HepG2 (cell line): ENCODE results near the gene CDK10. TPM values are rescaled to one million over a fixed set of nuclear protein-coding genes. Genes with fewer than 3 reads are reported as not detected.

Source experiments
- ARID4A ChIP-seq: sonication (generic); formaldehyde crosslinking; IDR thresholded peaks from 2 replicates; pipeline ENCODE4 v1.5.0; 2020; ENCODE audit warnings: mild to moderate bottlenecking, missing genetic modification reagents, borderline replicate concordance
- ATF7 ChIP-seq, 2 experiments: fragments of 450-650 bp in 1 of 2; sonication (generic) in 1 of 2; formaldehyde crosslinking in 1 of 2; IDR thresholded peaks; 2 replicates each; pipeline versions ENCODE4 v1.4.0 to v1.6.1; 2016 to 2020; ENCODE audit warnings: antibody characterized with exemption in 1 of 2, mild to moderate bottlenecking in 1 of 2, missing genetic modification reagents in 1 of 2
- BCL3 ChIP-seq: sonication (generic); formaldehyde crosslinking; IDR thresholded peaks from 2 replicates; pipeline ENCODE4 v1.5.1; 2020; ENCODE audit warnings: mild to moderate bottlenecking, missing genetic modification reagents, moderate library complexity
- CBX2 ChIP-seq, 2 experiments: fragments of 200-600 bp in 1 of 2; sonication (generic); formaldehyde crosslinking in 1 of 2; IDR thresholded peaks; 2 replicates each; pipeline versions ENCODE4 v1.7.0 to v1.8.1; 2018 to 2022; ENCODE audit warnings: low read depth in 2 of 2, low read length in 1 of 2, mild to moderate bottlenecking in 1 of 2, missing genetic modification reagents in 1 of 2
- GFI1 ChIP-seq: sonication (generic); formaldehyde crosslinking; IDR thresholded peaks from 2 replicates; pipeline ENCODE4 v1.5.0; 2020; ENCODE audit warnings: missing genetic modification reagents, mild to moderate bottlenecking, borderline replicate concordance
- HOXA3 ChIP-seq: sonication (generic); formaldehyde crosslinking; IDR thresholded peaks from 2 replicates; pipeline ENCODE4 v1.5.0; 2020; ENCODE audit warnings: missing genetic modification reagents
- MAX ChIP-seq: IDR thresholded peaks from 2 replicates; pipeline ENCODE4 v1.6.1; 2012; ENCODE audit warnings: inconsistent platforms
- MYC ChIP-seq: sonication (generic); formaldehyde crosslinking; IDR thresholded peaks from 2 replicates; pipeline ENCODE4 v1.9.0; 2021; ENCODE audit warnings: missing genetic modification reagents, borderline replicate concordance
- PRDM15 ChIP-seq: sonication (generic); formaldehyde crosslinking; IDR thresholded peaks from 2 replicates; pipeline ENCODE4 v1.4.0; 2020; ENCODE audit warnings: missing genetic modification reagents
- RBM39 ChIP-seq: fragments of 200-400 bp; formaldehyde crosslinking; IDR thresholded peaks from one replicate; pipeline ENCODE4 v1.6.1; 2018; ENCODE audit warnings: antibody characterized with exemption, mild to moderate bottlenecking, low read depth, low read length; ENCODE audit not compliant: poor library complexity, severe bottlenecking
- RFX1 ChIP-seq: fragments of 450-650 bp; IDR thresholded peaks from 2 replicates; pipeline ENCODE4 v1.6.1; 2017
- SOX6 ChIP-seq, 2 experiments: fragments of 450-650 bp in 1 of 2; sonication (generic) in 1 of 2; formaldehyde crosslinking in 1 of 2; IDR thresholded peaks; 2 replicates each; pipeline versions ENCODE4 v1.4.0 to v1.6.1; 2017 to 2020; ENCODE audit warnings: antibody characterized with exemption in 1 of 2, mild to moderate bottlenecking in 1 of 2, missing genetic modification reagents in 1 of 2
- YEATS4 ChIP-seq: sonication (generic); formaldehyde crosslinking; IDR thresholded peaks from 2 replicates; pipeline ENCODE4 v1.4.0; 2020; ENCODE audit warnings: missing genetic modification reagents, borderline replicate concordance
- ZFP37 ChIP-seq: sonication (generic); formaldehyde crosslinking; IDR thresholded peaks from 2 replicates; pipeline ENCODE4 v1.4.0; 2020; ENCODE audit warnings: missing genetic modification reagents, borderline replicate concordance
- ZNF17 ChIP-seq: sonication (generic); formaldehyde crosslinking; IDR thresholded peaks from 2 replicates; pipeline ENCODE4 v1.5.0; 2020; ENCODE audit warnings: mild to moderate bottlenecking, missing genetic modification reagents
- ZNF333 ChIP-seq: sonication (generic); formaldehyde crosslinking; IDR thresholded peaks from 2 replicates; pipeline ENCODE4 v1.4.0; 2020; ENCODE audit warnings: mild to moderate bottlenecking, missing genetic modification reagents, borderline replicate concordance
- ZNF337 ChIP-seq: sonication (generic); formaldehyde crosslinking; IDR thresholded peaks from 2 replicates; pipeline ENCODE4 v1.5.1; 2020; ENCODE audit warnings: missing genetic modification reagents, low read depth, mild to moderate bottlenecking, borderline replicate concordance
- ZNF563 ChIP-seq: sonication (generic); formaldehyde crosslinking; IDR thresholded peaks from 2 replicates; pipeline ENCODE4 v1.8.0; 2022; ENCODE audit warnings: mild to moderate bottlenecking, moderate library complexity, missing genetic modification reagents
- polyA plus RNA-seq, 8 experiments: library from polyadenylated mRNA; depleted of rRNA in 3 of 8; stranded (reverse) in 7 of 8; unstranded in 1 of 8; fragments of >200 nt; fragmentation: Illumina TruSeq in 4 of 8; extraction: Trizol in 4 of 8; gene quantifications; 2 replicates each; pipeline versions ENCODE4 v1.2.1 to v1.2.3, GENCODE V29; 2011 to 2016; ENCODE audit warnings: low read depth in 4 of 8, missing spikeins in 1 of 8, mixed read lengths in 1 of 8; ENCODE audit not compliant: insufficient read depth in 1 of 8
- total RNA-seq, 5 experiments: library from RNA; depleted of rRNA; stranded (reverse); fragments of >200 nt; fragmentation: Illumina TruSeq; extraction: Trizol; gene quantifications; 2 replicates each; pipeline ENCODE4 v1.2.3, GENCODE V29; 2016; ENCODE audit warnings: low read depth in 1 of 5

Gene CDK10
- total and polyA plus RNA-seq, 2 of the 13 experiments (the other 11 are each of a cell fraction or from before 2014, with no cell fraction given) = 2.5 to 3.9 TPM

- no peak for TF ChIP-seq ZNF17
- TF ChIP-seq MYC (CRISPR knock-in tag) = peak; percentile 99
- TF ChIP-seq ZNF333 = peak; percentile 78; the same call in 1 of the 2 replicates
- peak; percentile 79 for TF ChIP-seq GFI1 (CRISPR knock-in tag)
- peak; percentile 94; the same call in 1 of the 2 replicates for TF ChIP-seq ZNF563 (CRISPR knock-in tag)
- TF ChIP-seq PRDM15 (CRISPR knock-in tag) = peak; percentile 81
- no peak for TF ChIP-seq SOX6 (IDR thresholded peaks at IDR 0.05)
- TF ChIP-seq SOX6 (CRISPR knock-in tag; IDR thresholded peaks at IDR 0.05) = peak; percentile 98
- peak; percentile 96 for TF ChIP-seq HOXA3 (CRISPR knock-in tag)
- TF ChIP-seq MAX = peak; percentile 100
- peak; percentile 18 for TF ChIP-seq RBM39
- TF ChIP-seq ATF7 (IDR thresholded peaks at IDR 0.05) = no peak
- TF ChIP-seq ATF7 (CRISPR knock-in tag; IDR thresholded peaks at IDR 0.05) = peak; percentile 75; the same call in 1 of the 2 replicates
- TF ChIP-seq YEATS4 (CRISPR knock-in tag) = peak; percentile 99
- TF ChIP-seq ARID4A = peak; percentile 97
- peak; percentile 37; the same call in 1 of the 2 replicates for TF ChIP-seq RFX1
- TF ChIP-seq BCL3 = peak; percentile 99
- peak; percentile 99 for TF ChIP-seq ZFP37 (CRISPR knock-in tag)
- TF ChIP-seq CBX2 (IDR thresholded peaks at IDR 0.05; ENCODE audit: low read depth, low read length) = no peak
- no peak for TF ChIP-seq CBX2 (CRISPR knock-in tag; IDR thresholded peaks at IDR 0.05; ENCODE audit: low read depth)
- peak; percentile 99 for TF ChIP-seq ZNF337 (CRISPR knock-in tag)
Measured at GRCh38 chr16:89687092-89687940, 827 bp downstream of the CDK10 start (continued).
